Measurements from ENCODE around the gene TMPRSS4.

TMPRSS4 gene

DNA sequence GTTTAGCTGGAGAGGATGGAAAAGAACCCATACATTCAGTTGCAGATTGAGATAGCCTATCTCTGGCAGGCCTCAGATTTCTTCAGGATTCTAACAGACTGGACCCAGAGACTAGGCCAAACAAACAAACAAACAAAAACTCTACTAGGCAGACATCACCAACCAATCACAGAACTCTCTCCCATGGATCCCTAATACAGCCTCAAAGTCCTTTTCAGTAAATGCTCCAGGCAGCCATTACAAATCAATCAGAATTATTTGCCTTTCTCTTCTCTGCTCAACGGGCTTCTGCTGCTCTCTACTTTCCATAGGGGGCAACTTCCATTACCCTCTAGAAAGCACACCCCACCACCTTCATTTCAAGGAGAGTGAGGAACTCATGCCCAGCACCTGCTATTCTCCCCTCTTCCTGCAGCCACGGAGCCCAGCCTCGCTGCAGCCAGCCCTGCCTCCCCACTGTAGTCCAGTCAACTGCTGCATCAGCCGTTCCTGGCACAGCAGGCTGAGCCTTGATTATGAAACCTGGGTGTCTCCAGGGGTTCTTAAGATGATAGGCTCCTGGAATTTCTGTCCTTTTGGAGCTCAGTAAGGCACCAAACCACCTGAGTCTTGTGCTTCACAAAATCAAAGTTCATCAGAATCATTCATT, 28.9 kb downstream of the TMPRSS4 start:
- DNase-seq (ENCODE audit: low read depth, low spot score), result no peak

DNA sequence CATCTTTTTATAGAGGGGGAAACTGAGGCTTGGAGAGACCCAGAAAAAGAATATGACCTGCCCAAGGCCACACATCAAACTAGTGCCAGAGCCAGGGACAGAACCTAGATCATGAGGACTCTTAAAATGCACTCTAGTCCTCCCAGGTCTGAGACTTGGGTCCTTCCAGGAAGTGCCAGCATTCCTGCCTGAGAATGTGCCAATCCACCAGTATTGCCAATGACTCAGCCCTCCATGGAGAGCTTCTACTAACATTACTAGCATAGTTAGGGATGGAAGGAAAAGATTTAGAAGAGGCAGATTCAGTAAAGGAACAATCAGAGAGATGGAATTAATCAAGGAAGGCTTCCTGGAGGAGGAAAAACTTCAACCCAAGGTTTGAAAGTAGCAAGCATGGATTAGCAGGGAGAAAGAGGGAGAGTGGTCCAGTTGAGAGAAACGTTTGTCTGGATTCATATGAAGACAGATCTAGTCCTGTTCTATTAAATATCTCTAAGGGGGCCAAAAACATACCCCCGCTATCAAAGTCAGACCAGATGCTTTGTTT, 30.0 kb downstream of the TMPRSS4 start:
- DNase-seq (ENCODE audit: low read depth, low spot score), result peak; percentile 22

DNA sequence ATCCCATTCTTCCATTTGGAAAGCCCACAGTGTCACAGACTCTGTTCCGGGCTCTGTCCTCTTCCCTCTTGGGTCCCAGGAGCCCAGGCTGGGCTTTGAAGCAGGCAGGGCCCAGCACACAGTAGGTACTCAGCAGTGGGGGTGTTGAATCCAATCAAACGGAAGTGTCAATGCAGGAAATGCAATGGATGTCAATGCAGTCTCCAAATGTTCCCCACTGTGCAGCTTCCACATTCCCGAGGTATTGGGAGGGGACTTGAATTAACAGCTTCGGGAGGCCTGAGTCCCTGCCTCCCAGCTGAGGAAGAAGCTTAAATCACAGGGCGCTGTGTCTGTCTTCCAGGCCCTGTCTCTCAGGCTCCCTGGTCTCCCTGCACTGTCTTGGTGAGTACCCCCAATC, 31.6 kb downstream of the TMPRSS4 start:
- no peak for DNase-seq (ENCODE audit: low read depth, low spot score)

DNA sequence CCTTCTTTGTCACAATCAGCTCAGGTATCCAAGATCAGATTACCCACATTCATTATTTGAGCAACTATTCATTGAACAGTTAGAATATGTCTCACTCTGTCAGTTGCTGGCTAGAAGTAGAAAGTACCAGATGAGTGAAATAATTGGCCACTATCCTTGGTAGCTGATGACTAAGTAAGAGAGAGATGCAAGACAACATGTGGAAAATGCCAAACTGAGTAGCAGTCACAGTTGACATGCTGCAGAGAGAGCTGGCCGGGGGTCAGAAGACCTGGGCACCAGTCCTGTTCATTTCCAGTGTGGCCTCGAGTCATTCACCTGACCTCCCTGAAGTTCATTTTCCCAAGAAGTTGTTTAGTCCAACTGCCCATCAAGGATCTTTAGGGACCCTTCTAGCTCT, 32.4 kb downstream of the TMPRSS4 start:
- peak; percentile 38 for DNase-seq (ENCODE audit: low read depth, low spot score)

DNA sequence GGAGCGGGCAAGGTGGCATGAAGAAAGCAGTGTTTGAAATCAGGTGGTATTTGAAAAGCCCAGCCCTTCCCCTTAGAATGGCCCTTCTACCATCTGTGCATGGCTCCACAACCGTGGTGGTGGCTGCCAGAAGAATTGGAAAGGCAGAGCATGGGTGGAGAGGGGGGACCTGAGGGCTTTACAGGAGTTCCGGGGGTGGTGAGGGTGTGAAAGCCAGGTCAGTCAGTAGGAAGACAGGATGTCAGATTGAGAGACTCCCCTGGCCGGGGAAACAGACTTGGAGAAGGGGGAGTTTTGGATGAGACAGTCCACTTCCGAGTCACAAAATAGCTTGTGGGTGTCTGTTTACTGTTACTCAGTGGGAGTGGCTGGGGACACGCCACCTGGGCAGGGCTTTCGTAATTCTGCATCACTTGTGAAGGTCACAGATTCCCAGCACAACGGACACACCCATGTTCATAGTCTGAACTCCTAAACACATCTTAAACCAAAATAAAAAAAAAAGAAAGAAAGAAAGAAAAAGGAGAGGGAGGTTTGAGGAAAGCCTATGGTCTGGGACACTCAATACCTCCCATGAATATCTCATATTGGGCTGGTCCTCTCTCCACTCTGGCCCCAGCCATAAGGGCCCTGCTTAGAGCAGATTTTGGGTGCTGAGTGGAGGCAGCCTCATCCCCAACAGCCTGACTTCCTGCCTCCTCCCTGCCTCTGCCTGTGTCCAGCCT, 34.3 kb downstream of the TMPRSS4 start:
- DNase-seq (ENCODE audit: low read depth, low spot score), result no peak

DNA sequence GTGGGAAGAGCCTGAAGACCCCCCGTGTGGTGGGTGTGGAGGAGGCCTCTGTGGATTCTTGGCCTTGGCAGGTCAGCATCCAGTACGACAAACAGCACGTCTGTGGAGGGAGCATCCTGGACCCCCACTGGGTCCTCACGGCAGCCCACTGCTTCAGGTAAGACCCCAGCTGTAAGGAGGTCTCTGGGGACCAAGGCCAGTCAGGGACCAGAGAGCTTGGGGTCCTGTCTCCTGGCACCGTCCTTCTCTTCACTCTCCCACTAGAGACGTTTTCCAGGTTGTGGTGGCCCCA, 34.8 kb downstream of the TMPRSS4 start:
- no peak for DNase-seq (ENCODE audit: low read depth, low spot score)

DNA sequence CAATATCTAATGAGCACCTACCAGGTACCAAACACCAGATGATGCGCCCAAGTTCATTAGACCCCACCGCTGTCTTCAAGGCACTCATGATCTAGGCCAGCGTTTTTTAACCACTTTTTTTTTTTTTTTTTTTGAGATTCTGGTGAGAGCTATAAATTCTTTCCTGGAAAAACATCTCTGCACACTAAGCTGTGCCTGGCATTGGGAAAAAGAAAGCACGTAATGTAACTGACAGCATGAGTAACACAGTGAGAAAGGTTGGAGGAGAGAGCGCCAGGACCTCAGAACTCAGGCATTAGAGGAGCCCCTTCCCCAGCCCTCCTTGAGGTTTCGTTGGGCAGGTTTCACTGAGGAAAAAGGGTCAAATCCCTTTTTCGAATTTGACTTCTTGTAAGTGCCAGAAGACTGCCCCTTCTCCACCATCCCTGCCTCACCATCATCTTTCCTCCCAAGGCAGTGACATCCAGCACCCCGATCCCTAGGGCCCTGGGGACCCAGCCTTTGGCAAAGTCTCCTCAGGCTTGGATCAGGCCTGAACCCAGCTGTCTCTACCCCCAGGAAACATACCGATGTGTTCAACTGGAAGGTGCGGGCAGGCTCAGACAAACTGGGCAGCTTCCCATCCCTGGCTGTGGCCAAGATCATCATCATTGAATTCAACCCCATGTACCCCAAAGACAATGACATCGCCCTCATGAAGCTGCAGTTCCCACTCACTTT, 36.0 kb downstream of the TMPRSS4 start:
- DNase-seq (ENCODE audit: low read depth, low spot score), result no peak

DNA sequence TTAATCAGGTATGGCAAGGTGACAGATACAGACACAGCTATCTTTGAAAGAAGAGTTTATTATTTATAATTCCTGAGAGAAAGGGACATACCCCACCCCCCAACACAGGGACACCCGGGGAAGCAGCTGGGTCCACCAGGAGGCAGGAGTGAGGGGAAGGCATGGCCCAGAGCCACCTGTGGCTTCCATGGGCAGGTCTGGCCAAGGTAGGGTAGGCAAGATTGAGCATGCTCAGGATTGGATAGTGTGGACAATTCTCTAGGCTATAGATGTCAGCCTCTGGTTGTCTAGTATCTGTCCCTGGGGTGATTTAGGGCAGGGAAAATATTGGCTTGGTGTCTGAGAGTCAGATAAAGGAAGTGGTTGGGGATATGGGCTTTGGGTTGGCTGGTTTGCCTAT, 37.4 kb downstream of the TMPRSS4 start:
- no peak for DNase-seq (ENCODE audit: low read depth, low spot score)

DNA sequence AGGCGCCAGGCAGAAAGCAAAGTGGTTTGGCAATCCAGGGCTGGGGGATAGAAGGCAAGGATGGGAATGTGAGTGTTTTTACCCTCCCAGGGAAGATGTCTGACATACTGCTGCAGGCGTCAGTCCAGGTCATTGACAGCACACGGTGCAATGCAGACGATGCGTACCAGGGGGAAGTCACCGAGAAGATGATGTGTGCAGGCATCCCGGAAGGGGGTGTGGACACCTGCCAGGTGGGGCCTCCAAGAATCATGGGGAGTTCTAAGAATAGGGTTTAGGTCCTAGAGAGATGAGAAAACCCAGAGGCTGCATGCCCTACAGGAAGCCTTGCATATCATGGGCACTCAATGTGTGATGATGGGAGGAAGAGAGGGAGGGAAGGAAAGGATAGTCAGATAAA, 38.2 kb downstream of the TMPRSS4 start:
- no peak for DNase-seq (ENCODE audit: low read depth, low spot score)

DNA sequence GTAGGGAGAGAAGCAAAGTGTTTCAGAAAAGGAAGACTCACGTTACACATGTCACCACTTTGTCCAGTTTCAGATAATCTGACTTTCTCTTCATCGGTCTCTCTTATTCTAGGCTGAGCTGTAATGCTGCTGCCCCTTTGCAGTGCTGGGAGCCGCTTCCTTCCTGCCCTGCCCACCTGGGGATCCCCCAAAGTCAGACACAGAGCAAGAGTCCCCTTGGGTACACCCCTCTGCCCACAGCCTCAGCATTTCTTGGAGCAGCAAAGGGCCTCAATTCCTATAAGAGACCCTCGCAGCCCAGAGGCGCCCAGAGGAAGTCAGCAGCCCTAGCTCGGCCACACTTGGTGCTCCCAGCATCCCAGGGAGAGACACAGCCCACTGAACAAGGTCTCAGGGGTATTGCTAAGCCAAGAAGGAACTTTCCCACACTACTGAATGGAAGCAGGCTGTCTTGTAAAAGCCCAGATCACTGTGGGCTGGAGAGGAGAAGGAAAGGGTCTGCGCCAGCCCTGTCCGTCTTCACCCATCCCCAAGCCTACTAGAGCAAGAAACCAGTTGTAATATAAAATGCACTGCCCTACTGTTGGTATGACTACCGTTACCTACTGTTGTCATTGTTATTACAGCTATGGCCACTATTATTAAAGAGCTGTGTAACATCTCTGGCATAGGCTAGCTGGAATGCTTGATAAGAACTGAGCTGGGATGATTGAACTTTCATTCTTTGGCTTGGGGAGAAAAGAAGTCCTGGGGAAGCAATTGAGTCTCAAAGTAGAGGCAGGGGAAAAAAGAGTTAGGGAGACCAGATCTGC, 41.1 kb downstream of the TMPRSS4 start:
- DNase-seq (ENCODE audit: low read depth, low spot score), result no peak

DNA sequence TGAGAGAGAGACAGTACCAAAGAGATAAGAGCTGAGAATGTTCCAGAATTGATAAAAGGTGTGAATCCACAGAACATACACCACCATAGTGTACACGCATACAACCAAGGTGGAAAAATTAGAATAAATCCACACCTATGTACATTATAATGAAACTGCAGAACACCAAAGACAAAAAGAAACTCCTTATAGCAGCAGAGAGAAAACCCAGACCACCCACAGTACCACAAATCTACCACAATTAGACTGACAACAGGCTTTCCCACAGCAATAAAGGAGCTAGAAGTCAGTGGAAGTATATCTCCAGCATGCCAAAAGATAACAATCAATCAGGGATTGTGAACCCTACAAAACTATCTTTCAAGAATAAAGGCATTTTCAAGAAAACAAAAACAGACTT, 43.9 kb downstream of the TMPRSS4 start:
- no peak for DNase-seq (ENCODE audit: low read depth, low spot score)

DNA sequence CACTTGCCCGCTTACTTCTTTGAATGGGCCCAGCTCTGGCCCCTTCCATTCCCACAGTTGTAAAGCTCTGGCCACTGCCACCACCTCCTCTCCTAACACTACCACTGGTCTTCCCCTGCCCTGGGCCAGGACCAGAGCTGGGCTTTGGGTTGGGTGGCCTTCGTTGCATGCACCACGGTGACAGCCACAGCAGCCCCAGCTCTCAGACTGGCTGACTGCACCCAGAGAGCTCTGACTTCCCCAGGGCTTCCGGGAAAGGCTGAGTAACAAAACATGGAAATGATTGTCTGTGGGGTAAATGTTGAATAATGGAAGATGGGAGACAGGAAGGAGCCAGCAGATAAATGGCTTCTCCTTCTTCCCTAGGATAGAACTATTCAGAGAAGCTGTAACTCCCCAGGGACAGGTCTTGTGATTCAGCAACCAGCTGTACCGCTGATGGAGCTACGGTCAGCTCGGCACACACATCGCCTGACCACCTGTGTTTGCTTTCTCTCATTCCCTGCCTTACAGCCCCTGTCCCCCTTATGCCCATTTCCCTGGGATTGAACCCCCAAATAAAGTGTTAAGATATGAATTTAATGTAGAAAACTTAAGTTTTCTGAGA, 48.2 kb downstream of the TMPRSS4 start:
- DNase-seq (ENCODE audit: low read depth, low spot score), result no peak

DNA sequence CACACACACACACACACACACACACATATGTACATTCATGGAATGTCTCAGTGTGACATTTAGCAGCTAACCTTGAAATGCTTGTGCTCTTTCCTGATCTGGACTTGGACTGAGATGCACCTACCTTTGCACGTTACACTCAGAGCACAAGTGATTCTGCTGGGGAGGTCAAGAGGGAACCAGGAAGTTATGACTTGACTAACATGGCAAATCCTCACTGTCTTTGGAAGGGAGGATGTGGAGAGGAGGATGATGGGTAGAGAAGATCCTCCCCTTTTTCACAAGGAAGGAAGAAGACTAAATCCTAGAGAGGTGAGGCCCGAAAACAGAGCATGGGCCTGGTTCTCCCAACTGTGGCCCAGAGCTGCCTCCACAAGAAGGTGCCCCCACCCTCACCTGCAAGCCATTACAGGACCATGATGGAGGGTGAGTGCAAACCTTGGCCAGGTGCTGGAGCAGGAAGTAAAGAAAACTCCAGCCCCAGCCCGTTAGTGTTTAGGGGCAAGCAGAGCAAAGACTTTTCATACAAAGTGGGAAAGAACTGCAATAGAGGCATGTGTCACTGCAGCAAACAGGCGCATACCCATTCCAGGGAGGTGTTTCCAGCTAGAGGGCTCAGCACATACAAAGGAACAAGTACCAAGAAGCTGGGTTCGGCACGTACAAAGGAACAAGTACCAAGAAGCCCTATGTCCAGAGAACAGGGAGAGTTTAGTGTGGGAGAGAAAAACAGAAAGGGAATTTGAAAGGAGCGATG, 49.4 kb downstream of the TMPRSS4 start:
- DNase-seq (ENCODE audit: low read depth, low spot score), result no peak

DNA sequence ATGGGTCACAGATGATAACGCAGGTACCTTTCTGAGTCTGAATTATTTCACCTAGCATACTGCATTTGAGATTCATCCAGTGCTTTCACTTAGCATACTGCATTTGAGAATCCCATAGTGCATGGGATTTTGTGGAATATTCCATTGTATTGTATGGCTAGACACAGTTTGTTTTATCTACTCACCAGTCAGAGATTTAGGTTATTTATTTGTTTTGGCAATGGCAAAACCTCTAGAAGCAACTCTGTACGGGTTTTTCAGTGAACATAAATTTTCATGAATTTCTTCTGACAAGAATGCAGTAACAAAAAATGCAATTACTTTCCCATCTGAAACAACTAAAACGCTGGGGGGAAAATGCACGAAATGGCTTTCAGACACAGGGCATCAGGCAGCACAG, 51.4 kb downstream of the TMPRSS4 start:
- no peak for DNase-seq (ENCODE audit: low read depth, low spot score)

DNA sequence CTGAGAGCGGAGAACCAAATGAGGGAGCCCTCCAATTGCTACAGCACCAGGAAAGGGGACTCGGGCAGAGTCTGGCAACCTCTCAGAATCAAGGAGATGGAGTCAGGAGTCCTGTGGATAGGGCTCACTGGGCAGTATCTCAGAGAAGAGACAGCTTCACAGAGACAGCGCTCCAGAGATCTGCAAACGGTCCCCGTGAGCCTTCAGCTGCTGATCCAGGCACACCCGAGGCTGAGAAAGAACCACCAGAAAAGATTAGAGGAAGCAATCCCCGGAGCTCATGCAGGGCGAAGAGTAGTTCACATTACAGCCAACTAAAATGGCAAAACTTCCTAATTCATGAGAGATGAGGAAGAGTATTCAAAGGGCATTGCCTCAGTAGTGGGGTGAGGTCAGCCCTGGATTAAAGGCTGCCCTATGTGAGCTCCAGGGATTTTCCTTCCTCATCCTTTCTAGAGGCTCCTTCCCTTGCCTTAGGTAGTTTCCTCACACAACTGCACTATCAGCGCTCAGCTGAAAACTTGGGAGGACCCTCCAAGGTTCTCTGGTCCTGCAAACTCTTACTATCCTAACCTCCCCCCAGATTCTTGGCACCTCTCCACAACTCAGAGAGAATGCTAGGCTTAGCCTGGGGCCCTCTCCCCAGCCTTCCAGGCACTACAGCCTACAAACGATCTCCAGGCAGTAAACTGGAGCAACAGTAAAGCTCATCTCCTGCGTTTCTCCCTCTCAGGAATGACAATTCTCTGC, 52.0 kb downstream of the TMPRSS4 start:
- no peak for DNase-seq (ENCODE audit: low read depth, low spot score)

DNA sequence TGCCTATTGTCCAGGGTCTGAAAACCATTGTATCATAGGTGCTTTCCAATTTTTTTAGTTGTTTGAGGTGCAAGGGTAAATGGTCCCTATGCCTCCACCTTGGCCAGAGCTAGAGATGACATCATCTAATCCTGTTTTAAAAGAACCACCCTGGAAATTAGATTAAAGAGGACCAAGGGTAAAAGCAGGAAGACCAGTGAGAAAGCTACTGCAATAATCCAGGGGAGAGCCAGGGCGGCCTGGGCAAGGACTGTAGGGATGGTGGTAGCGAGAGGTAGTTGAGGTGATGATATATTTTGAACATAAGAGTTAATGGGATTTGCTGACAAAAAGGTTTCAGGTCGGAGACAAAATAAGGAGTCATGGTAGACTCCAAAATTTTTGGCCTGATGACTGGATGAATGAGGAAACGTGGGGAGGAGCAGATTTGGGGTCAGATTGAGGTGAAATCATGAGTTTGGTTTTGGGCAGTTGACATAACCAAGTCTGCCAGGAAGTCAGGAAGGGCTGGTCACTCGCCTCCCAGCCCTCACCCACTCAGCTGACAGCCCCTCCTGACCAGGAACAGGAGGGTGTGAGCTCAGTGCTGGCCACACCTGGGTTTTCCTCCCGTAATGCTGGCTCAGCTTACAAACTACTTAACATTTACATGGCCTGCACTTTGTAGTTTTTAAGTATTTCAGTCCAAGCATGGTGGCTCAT, 52.7 kb downstream of the TMPRSS4 start:
- DNase-seq (ENCODE audit: low read depth, low spot score), result no peak

DNA sequence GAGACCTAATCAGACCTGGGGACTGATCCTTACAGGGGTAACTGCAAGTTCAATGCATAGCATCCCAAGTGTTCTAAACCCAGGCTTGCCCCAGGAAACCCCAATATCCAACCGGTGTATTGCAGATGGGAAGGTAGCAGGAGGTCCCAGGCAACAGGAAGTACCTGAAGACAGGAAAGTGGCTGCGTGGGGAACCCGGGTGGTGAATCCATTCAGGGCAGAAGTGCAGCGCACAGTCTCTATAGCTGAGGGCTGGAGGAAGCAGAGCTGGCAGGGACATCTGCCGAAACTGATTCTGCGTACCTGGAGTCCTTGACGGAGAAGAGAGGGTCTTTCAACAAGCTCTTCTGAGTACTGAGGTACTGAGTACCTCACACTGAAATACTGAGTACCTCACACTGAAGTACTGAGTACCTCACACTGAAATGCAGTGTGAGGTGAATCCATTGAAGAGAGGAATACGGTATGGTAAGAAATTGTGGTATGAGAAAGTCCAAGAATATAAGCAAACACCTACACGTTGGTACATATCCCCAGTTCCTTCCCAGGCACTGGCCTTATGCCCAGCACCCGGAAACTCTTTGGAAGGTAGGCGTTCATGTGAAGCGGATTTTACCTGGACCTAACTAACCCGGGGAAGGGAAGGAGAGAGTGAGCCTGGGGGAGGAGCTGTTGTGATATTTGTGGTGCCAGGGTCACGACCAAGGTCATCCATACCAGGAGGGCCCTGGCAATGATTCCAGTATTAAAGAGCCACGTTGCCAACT, 55.7 kb downstream of the TMPRSS4 start:
- no peak for DNase-seq (ENCODE audit: low read depth, low spot score)

DNA sequence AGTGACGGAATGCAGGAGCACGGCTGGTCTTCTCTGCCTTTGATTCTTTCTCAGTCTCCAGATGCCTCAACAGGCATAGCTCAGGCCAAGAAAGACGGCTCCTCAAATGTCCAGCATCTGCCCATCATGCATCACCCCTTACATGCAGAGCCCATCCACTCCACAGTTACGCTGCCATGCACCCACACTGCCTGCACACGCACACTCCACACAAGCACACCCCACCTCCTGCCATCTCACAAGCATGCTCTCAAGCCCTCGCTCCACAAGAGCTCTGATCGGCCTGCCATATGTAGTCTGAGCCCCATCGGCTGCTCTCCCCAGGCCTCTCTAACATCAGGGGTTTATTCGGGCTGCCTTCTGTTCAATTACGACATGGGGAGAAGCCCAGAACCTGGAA, 56.9 kb downstream of the TMPRSS4 start:
- DNase-seq (ENCODE audit: low read depth, low spot score), result no peak

Measured in astrocyte of the hippocampus (primary cell).